ENCODE results near the gene CUBN.

CUBN gene

DNA sequence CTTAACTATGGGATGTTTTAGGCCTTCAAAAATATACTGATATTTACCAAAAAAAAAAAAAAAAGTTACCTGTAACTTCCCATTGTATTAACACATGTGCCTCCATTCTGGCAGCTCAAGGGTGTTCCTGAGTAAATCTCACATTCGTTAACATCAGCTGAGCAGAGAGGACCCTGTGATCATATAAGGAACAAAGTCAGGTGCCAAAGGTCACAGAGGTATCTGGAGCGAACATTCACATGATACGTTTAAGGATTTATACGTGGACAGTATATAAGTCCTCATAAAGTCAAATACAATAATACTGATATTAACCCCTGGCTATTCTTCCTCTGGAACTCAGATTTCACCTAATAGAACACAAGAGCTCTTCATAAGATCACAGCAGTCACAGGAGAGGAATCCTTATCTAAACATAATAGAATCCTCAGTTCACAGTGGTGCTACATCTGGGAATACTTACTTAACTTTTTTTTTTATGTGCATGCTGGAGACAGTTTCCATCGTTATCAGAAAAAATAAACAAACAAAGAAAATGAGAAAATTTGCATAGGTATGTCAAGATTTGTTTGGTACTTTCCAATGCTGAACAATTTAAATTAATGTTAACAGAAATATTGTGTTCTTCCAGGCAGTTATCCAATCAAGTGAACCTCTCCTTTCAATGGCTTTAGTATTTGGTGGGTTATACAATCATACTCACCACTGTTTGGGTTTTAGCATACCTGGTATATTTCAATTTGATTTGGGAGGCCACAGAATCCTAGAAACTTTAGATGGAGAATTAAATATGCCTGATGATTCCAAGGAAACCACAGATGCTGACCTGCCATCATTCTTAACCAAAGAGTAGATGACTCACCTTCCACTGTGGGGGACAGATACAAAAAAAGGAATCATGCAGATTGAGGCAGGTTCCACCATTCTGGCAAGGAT lies 6.6 kb downstream of the CUBN start (continued):
- TF ChIP-seq, protein P1, sequence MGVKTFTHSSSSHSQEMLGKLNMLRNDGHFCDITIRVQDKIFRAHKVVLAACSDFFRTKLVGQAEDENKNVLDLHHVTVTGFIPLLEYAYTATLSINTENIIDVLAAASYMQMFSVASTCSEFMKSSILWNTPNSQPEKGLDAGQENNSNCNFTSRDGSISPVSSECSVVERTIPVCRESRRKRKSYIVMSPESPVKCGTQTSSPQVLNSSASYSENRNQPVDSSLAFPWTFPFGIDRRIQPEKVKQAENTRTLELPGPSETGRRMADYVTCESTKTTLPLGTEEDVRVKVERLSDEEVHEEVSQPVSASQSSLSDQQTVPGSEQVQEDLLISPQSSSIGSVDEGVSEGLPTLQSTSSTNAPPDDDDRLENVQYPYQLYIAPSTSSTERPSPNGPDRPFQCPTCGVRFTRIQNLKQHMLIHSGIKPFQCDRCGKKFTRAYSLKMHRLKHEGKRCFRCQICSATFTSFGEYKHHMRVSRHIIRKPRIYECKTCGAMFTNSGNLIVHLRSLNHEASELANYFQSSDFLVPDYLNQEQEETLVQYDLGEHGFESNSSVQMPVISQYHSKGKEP (tag by site-specific recombination; IDR thresholded peaks at IDR 0.05): no peak
- no peak for TF ChIP-seq ZNF561 (tag by site-specific recombination; IDR thresholded peaks at IDR 0.05; ENCODE audit: borderline replicate concordance)
- no peak for TF ChIP-seq BCL11B (tag by site-specific recombination; IDR thresholded peaks at IDR 0.05; ENCODE audit: low read depth)
- no peak for TF ChIP-seq ZFP41 (tag by site-specific recombination; IDR thresholded peaks at IDR 0.05; ENCODE audit: borderline replicate concordance)
- no peak for TF ChIP-seq ZBTB1 (tag by site-specific recombination; IDR thresholded peaks at IDR 0.05)
- TF ChIP-seq GLIS1 (tag by site-specific recombination; IDR thresholded peaks at IDR 0.05): peak; percentile 54
- TF ChIP-seq, protein P2, sequence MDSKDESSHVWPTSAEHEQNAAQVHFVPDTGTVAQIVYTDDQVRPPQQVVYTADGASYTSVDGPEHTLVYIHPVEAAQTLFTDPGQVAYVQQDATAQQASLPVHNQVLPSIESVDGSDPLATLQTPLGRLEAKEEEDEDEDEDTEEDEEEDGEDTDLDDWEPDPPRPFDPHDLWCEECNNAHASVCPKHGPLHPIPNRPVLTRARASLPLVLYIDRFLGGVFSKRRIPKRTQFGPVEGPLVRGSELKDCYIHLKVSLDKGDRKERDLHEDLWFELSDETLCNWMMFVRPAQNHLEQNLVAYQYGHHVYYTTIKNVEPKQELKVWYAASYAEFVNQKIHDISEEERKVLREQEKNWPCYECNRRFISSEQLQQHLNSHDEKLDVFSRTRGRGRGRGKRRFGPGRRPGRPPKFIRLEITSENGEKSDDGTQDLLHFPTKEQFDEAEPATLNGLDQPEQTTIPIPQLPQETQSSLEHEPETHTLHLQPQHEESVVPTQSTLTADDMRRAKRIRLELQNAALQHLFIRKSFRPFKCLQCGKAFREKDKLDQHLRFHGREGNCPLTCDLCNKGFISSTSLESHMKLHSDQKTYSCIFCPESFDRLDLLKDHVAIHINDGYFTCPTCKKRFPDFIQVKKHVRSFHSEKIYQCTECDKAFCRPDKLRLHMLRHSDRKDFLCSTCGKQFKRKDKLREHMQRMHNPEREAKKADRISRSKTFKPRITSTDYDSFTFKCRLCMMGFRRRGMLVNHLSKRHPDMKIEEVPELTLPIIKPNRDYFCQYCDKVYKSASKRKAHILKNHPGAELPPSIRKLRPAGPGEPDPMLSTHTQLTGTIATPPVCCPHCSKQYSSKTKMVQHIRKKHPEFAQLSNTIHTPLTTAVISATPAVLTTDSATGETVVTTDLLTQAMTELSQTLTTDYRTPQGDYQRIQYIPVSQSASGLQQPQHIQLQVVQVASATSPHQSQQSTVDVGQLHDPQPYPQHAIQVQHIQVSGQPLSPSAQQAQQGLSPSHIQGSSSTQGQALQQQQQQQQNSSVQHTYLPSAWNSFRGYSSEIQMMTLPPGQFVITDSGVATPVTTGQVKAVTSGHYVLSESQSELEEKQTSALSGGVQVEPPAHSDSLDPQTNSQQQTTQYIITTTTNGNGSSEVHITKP (tag by site-specific recombination; IDR thresholded peaks at IDR 0.05): peak; percentile 19; the same call in 1 of the 2 replicates

DNA sequence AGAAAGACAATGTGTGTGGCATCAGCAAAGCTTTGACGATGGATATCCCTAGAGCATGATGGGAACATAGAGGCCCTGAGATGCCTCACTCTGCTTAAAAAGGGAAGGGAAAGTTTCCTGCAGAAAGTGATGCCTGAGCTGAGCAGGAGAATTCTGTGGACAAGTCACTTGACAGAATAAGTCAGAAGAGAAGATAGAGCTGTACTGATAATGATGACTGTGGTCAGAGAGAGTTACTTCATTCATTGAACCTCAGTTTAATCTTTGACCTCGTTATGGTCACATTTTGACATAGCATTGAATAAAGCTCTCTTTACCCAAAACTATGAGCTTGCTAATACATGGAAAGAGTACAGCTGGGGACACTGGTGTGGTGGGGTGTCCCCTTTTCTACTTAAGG lies 7.6 kb downstream of the CUBN start:
- Histone ChIP-seq H3K4me3 (ENCODE audit: low read depth, low read length) (no peak overlapping the region), H3K36me3 (ENCODE audit: control insufficient read depth in 2 of 2, insufficient read depth in 1 of 2, low read length in 2 of 2) (no peaks in the 10 kb centered on the region), H3K4me1 (ENCODE audit: control insufficient read depth, insufficient read depth, low read length) (peaks cover 16% of the 10 kb centered on the region), H3K27ac (ENCODE audit: extremely low read depth, low read depth, low read length) (no peak overlapping the region), H3K9me3 (ENCODE audit: control insufficient read depth, insufficient read depth, low read depth, low read length) (no peaks in the 10 kb centered on the region)
- CTCF ChIA-PET: interaction anchor here (0.6 to 1.5 kb wide), 5 partner anchors 13 to 351 kb away, joined by 3 to 10 read pairs (median 3); no protein-coding TSS in a partner anchor
- POLR2A ChIA-PET: interaction anchor here (0.7 to 1.3 kb wide), 2 partner anchors 59 to 107 kb away, joined by 3 to 9 read pairs; no protein-coding TSS in a partner anchor
- TF ChIP-seq ZIC2 (tag by site-specific recombination; IDR thresholded peaks at IDR 0.05) (no peak), ZNF140 (tag by site-specific recombination; IDR thresholded peaks at IDR 0.05) (no peak), ZNF777 (tag by site-specific recombination; IDR thresholded peaks at IDR 0.05; ENCODE audit: borderline replicate concordance) (no peak), YY1 (tag by site-specific recombination; IDR thresholded peaks at IDR 0.05) (no peak), ZEB2 (tag by site-specific recombination; IDR thresholded peaks at IDR 0.05) (no peak), HOXD13 (CRISPR knock-in tag; IDR thresholded peaks at IDR 0.05; ENCODE audit: borderline replicate concordance) (no peak), ZNF239 (tag by site-specific recombination; IDR thresholded peaks at IDR 0.05) (no peak), ZNF548 (tag by site-specific recombination; IDR thresholded peaks at IDR 0.05) (no peak), RBAK (tag by site-specific recombination; IDR thresholded peaks at IDR 0.05) (no peak), FEZF1 (tag by site-specific recombination; IDR thresholded peaks at IDR 0.05) (no peak), ZNF433 (tag by site-specific recombination; IDR thresholded peaks at IDR 0.05; ENCODE audit: low read depth) (no peak)
- TF ChIP-seq, protein P3, sequence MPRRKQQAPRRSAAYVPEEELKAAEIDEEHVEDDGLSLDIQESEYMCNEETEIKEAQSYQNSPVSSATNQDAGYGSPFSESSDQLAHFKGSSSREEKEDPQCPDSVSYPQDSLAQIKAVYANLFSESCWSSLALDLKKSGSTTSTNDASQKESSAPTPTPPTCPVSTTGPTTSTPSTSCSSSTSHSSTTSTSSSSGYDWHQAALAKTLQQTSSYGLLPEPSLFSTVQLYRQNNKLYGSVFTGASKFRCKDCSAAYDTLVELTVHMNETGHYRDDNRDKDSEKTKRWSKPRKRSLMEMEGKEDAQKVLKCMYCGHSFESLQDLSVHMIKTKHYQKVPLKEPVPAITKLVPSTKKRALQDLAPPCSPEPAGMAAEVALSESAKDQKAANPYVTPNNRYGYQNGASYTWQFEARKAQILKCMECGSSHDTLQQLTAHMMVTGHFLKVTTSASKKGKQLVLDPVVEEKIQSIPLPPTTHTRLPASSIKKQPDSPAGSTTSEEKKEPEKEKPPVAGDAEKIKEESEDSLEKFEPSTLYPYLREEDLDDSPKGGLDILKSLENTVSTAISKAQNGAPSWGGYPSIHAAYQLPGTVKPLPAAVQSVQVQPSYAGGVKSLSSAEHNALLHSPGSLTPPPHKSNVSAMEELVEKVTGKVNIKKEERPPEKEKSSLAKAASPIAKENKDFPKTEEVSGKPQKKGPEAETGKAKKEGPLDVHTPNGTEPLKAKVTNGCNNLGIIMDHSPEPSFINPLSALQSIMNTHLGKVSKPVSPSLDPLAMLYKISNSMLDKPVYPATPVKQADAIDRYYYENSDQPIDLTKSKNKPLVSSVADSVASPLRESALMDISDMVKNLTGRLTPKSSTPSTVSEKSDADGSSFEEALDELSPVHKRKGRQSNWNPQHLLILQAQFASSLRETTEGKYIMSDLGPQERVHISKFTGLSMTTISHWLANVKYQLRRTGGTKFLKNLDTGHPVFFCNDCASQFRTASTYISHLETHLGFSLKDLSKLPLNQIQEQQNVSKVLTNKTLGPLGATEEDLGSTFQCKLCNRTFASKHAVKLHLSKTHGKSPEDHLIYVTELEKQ (tag by site-specific recombination; IDR thresholded peaks at IDR 0.05; ENCODE audit: borderline replicate concordance): no peak
- TF ChIP-seq, protein P4, sequence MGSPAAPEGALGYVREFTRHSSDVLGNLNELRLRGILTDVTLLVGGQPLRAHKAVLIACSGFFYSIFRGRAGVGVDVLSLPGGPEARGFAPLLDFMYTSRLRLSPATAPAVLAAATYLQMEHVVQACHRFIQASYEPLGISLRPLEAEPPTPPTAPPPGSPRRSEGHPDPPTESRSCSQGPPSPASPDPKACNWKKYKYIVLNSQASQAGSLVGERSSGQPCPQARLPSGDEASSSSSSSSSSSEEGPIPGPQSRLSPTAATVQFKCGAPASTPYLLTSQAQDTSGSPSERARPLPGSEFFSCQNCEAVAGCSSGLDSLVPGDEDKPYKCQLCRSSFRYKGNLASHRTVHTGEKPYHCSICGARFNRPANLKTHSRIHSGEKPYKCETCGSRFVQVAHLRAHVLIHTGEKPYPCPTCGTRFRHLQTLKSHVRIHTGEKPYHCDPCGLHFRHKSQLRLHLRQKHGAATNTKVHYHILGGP (tag by site-specific recombination; IDR thresholded peaks at IDR 0.05): no peak
- TF ChIP-seq, protein P5, sequence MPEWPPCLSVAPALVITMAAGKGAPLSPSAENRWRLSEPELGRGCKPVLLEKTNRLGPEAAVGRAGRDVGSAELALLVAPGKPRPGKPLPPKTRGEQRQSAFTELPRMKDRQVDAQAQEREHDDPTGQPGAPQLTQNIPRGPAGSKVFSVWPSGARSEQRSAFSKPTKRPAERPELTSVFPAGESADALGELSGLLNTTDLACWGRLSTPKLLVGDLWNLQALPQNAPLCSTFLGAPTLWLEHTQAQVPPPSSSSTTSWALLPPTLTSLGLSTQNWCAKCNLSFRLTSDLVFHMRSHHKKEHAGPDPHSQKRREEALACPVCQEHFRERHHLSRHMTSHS (tag by site-specific recombination; IDR thresholded peaks at IDR 0.05): no peak
- TF ChIP-seq, protein P6, sequence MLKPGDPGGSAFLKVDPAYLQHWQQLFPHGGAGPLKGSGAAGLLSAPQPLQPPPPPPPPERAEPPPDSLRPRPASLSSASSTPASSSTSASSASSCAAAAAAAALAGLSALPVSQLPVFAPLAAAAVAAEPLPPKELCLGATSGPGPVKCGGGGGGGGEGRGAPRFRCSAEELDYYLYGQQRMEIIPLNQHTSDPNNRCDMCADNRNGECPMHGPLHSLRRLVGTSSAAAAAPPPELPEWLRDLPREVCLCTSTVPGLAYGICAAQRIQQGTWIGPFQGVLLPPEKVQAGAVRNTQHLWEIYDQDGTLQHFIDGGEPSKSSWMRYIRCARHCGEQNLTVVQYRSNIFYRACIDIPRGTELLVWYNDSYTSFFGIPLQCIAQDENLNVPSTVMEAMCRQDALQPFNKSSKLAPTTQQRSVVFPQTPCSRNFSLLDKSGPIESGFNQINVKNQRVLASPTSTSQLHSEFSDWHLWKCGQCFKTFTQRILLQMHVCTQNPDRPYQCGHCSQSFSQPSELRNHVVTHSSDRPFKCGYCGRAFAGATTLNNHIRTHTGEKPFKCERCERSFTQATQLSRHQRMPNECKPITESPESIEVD (tag by site-specific recombination; IDR thresholded peaks at IDR 0.05): no peak
